ENCODE data around the gene PCSK6.

- TF ChIP-seq CTCF (conservative IDR thresholded peaks at IDR 0.05; ENCODE audit: low read depth, low read length) (no peak), EZH2phosphoT487 (IDR thresholded peaks at IDR 0.05; ENCODE audit: borderline replicate concordance, low read length) (no peak)
Measured at GRCh38 chr15:101307048-101307896, 182.2 kb downstream of the PCSK6 start.

All from PC-3 (cell line).